GM23338 (cell line): ENCODE data around the gene SMIM21.

Source experiments
- CREB1 ChIP-seq: fragments of 250-450 bp; sonication (Bioruptor Pico); IDR thresholded peaks from 2 replicates; pipeline ENCODE4 v1.5.0; 2020; ENCODE audit warnings: low read depth, mild to moderate bottlenecking, moderate library complexity
- CTCF ChIP-seq, 2 experiments: fragments of 200-600 bp in 1 of 2; sonication (generic) in 1 of 2; conservative IDR thresholded peaks; 2 replicates each; pipeline versions ENCODE4 v1.5.1 to v1.6.1; 2016 to 2017; ENCODE audit warnings: antibody characterized with exemption in 2 of 2, low read depth in 2 of 2, mild to moderate bottlenecking in 2 of 2, moderate library complexity in 1 of 2
- ETS1 ChIP-seq: IDR thresholded peaks from 2 replicates; pipeline ENCODE4 v1.6.1; 2016; ENCODE audit warnings: antibody characterized with exemption
- EZH2 ChIP-seq: fragments of 200-600 bp; sonication (generic); IDR thresholded peaks from one replicate; pipeline ENCODE4 v1.8.0; 2017; ENCODE audit warnings: antibody characterized with exemption, mild to moderate bottlenecking, low read depth; ENCODE audit not compliant: unreplicated experiment
- EZH2phosphoT487 ChIP-seq: fragments of 200-600 bp; sonication (generic); IDR thresholded peaks from one replicate; pipeline ENCODE4 v1.8.1; 2018; ENCODE audit warnings: antibody characterized with exemption; ENCODE audit not compliant: unreplicated experiment
- JUNB ChIP-seq: IDR thresholded peaks from one replicate; pipeline ENCODE4 v1.6.1; 2016; ENCODE audit warnings: antibody characterized with exemption; ENCODE audit not compliant: unreplicated experiment
- POLR2AphosphoS5 ChIP-seq: IDR thresholded peaks from 2 replicates; pipeline ENCODE4 v1.6.1; 2016; ENCODE audit warnings: antibody characterized with exemption, low read depth
- REST ChIP-seq: IDR thresholded peaks from one replicate; pipeline ENCODE4 v1.6.1; 2018; ENCODE audit warnings: antibody characterized with exemption; ENCODE audit not compliant: unreplicated experiment
- STAT1 ChIP-seq: IDR thresholded peaks from one replicate; pipeline ENCODE4 v1.6.1; 2016; ENCODE audit warnings: antibody characterized with exemption; ENCODE audit not compliant: unreplicated experiment
- ZNF114 ChIP-seq: fragments of 250-450 bp; sonication (Bioruptor Pico); IDR thresholded peaks from 2 replicates; pipeline ENCODE4 v1.5.0; 2020; ENCODE audit warnings: mild to moderate bottlenecking, moderate library complexity

GRCh38 chr18:75456199-75456631 lies 28.7 kb upstream of the SMIM21 start:
- no peak for TF ChIP-seq CREB1 (CRISPR knock-in tag)
- no peak for TF ChIP-seq CTCF (conservative IDR thresholded peaks at IDR 0.05; ENCODE audit: low read depth in 2 of 2)
- no peak for TF ChIP-seq REST
- no peak for TF ChIP-seq EZH2
- no peak for TF ChIP-seq POLR2AphosphoS5
- TF ChIP-seq STAT1, result no peak
- no peak for TF ChIP-seq JUNB
- TF ChIP-seq EZH2phosphoT487, result no peak
- TF ChIP-seq ETS1, result no peak
- no peak for TF ChIP-seq ZNF114 (CRISPR knock-in tag)
